Keratinocyte (primary cell): Measurements from ENCODE around the gene EMILIN3. TPM values are rescaled to one million over a fixed set of nuclear protein-coding genes. Genes with fewer than 3 reads are reported as not detected.

Experiments
- DNase-seq: peaks from one replicate; pipeline ENCODE4 v3.0.0-alpha.2; 2011; ENCODE audit warnings: low read depth, missing footprints, low spot score
- FAIRE-seq: peaks from 2 replicates; lab custom pipeline; 2011; peaks lifted over from hg19 to GRCh38; lab: Jason Lieb, UNC
- H2AFZ ChIP-seq: 2 replicates; pipeline ENCODE4 v1.6.0; 2012; ENCODE audit warnings: low read length, control low read depth, inconsistent platforms; ENCODE audit not compliant: control insufficient read depth
- H3K27ac ChIP-seq: 2 replicates; pipeline ENCODE4 v1.5.1; 2011; ENCODE audit warnings: low read length; ENCODE audit not compliant: control insufficient read depth, insufficient read depth
- H3K27me3 ChIP-seq: 3 replicates; pipeline ENCODE4 v1.6.0; 2011; ENCODE audit warnings: low read length; ENCODE audit not compliant: control insufficient read depth, insufficient read depth; ENCODE audit errors: extremely low read depth
- H3K36me3 ChIP-seq, 2 experiments: 2 replicates in 1 of 2; 3 replicates in 1 of 2; pipeline ENCODE4 v1.5.1; 2011; ENCODE audit warnings: low read length in 2 of 2, mild to moderate bottlenecking in 1 of 2; ENCODE audit not compliant: control insufficient read depth in 2 of 2, insufficient read depth in 2 of 2; ENCODE audit errors: extremely low read depth in 1 of 2
- H3K4me1 ChIP-seq: 3 replicates; pipeline ENCODE4 v1.5.1; 2011; ENCODE audit warnings: low read length; ENCODE audit not compliant: control insufficient read depth, insufficient read depth; ENCODE audit errors: extremely low read depth
- H3K4me2 ChIP-seq: 3 replicates; pipeline ENCODE4 v1.6.0; 2011; ENCODE audit warnings: low read depth, low read length; ENCODE audit not compliant: control insufficient read depth, insufficient read depth; ENCODE audit errors: extremely low read depth
- H3K4me3 ChIP-seq, 3 experiments: fragments of 200-600 bp in 1 of 3; sonication (generic) in 1 of 3; 2 replicates in 2 of 3; 3 replicates in 1 of 3; pipeline ENCODE4 v1.5.1; 2011 to 2016; ENCODE audit warnings: low read length in 3 of 3, mild to moderate bottlenecking in 3 of 3, control low read depth in 2 of 3, inconsistent platforms in 1 of 3, low read depth in 1 of 3, mixed read lengths in 1 of 3, mixed run types in 1 of 3, moderate library complexity in 1 of 3; ENCODE audit not compliant: control insufficient read depth in 2 of 3, insufficient read depth in 2 of 3; ENCODE audit errors: extremely low read depth in 1 of 3
- H3K79me2 ChIP-seq: 2 replicates; pipeline ENCODE4 v1.6.0; 2012; ENCODE audit warnings: low read length; ENCODE audit not compliant: control insufficient read depth, insufficient read depth
- H3K9ac ChIP-seq: 3 replicates; pipeline ENCODE4 v1.6.0; 2011; ENCODE audit warnings: low read length; ENCODE audit not compliant: control insufficient read depth, insufficient read depth; ENCODE audit errors: extremely low read depth
- H3K9me1 ChIP-seq: 3 replicates; pipeline ENCODE4 v1.6.0; 2011; ENCODE audit warnings: low read length; ENCODE audit not compliant: control insufficient read depth, insufficient read depth; ENCODE audit errors: extremely low read depth
- H3K9me3 ChIP-seq: 2 replicates; pipeline ENCODE4 v1.5.1; 2012; ENCODE audit warnings: low read depth, low read length; ENCODE audit not compliant: control insufficient read depth
- H4K20me1 ChIP-seq: 3 replicates; pipeline ENCODE4 v1.6.0; 2011; ENCODE audit warnings: low read length; ENCODE audit not compliant: control insufficient read depth, insufficient read depth; ENCODE audit errors: extremely low read depth
- CTCF ChIP-seq, 3 experiments: IDR thresholded peaks in 1 of 3; conservative IDR thresholded peaks in 1 of 3; optimal IDR thresholded peaks in 1 of 3; 2 replicates in 2 of 3; 3 replicates in 1 of 3; pipeline versions ENCODE3 to v1.5.1; 2011; ENCODE audit warnings: low read length in 3 of 3, mild to moderate bottlenecking in 3 of 3, moderate library complexity in 2 of 3, control low read depth in 1 of 3, inconsistent platforms in 1 of 3; ENCODE audit not compliant: insufficient read depth in 2 of 3; ENCODE audit errors: extremely low read depth in 1 of 3
- EZH2 ChIP-seq: IDR thresholded peaks from one replicate; pipeline ENCODE4 v1.6.1; 2012; ENCODE audit warnings: inconsistent platforms, mild to moderate bottlenecking, low read length, moderate library complexity
- dilution Hi-C: fragments of 300-500 bp; cut with MboI; formaldehyde crosslinking; loops from one replicate; pipeline ENCODE4 v1.7.0; 2020; ENCODE audit warnings: low sequenced_read_pairs; ENCODE audit not compliant: extremely low pct_ligation_motif_present
- polyA plus RNA-seq, 5 experiments: library from polyadenylated mRNA; depleted of rRNA in 3 of 5; stranded (reverse) in 3 of 5; stranded (forward) in 1 of 5; unstranded in 1 of 5; fragments of >200 nt; gene quantifications; 1 replicate in 1 of 5; 2 replicates in 3 of 5; 3 replicates in 1 of 5; pipeline versions ENCODE4 v1.2.1 to v1.2.3, GENCODE V29; 2011 to 2012; ENCODE audit warnings: missing spikeins in 2 of 5, low read depth in 1 of 5, low replicate concordance in 1 of 5

The EMILIN3 gene
- polyA plus RNA-seq, 1 donor (not counting 4 experiments of a cell fraction or from before 2014, with no cell fraction given), result not detected

GRCh38 chr20:41349266-41349665 lies 17.4 kb downstream of the EMILIN3 start:
- H3K27ac ChIP-seq, result no peak overlapping the region
- TF ChIP-seq CTCF (optimal IDR thresholded peaks at IDR 0.05 in 1 of 3, IDR thresholded peaks at IDR 0.05 in 1 of 3, conservative IDR thresholded peaks at IDR 0.05 in 1 of 3; ENCODE audit: extremely low read depth in 1 of 3, insufficient read depth in 2 of 3, low read length in 3 of 3) (no peak), EZH2 (no peak)
- no peaks in the 10 kb centered on the region for H3K9me3 ChIP-seq
- H4K20me1 ChIP-seq, result no peaks in the 10 kb centered on the region
- no peak overlapping the region for H2AFZ ChIP-seq
- H3K9ac ChIP-seq, result no peak overlapping the region
- H3K36me3 ChIP-seq, result peaks cover 12 to 42% of the 10 kb centered on the region in 2 experiments
- DNase-seq (no peak), FAIRE-seq (no peak)
- no peaks in the 10 kb centered on the region for H3K27me3 ChIP-seq
- H3K4me1 ChIP-seq, result peaks cover 2% of the 10 kb centered on the region
- H3K79me2 ChIP-seq, result peaks cover 3% of the 10 kb centered on the region
- dilution Hi-C loops, result no loop called here
- H3K4me3 ChIP-seq, result no peak overlapping the region
- no peak overlapping the region for H3K4me2 ChIP-seq
- no peaks in the 10 kb centered on the region for H3K9me1 ChIP-seq

GRCh38 chr20:41348430-41349172 lies 18.0 kb downstream of the EMILIN3 start:
- Histone ChIP-seq H3K4me3 (no peak overlapping the region), H3K27ac (no peak overlapping the region), H3K9me3 (no peaks in the 10 kb centered on the region), H2AFZ (no peak overlapping the region), H3K27me3 (no peaks in the 10 kb centered on the region), H3K4me1 (peaks cover 4% of the 10 kb centered on the region), H3K36me3 (peaks cover 15 to 38% of the 10 kb centered on the region in 2 experiments), H3K9me1 (no peaks in the 10 kb centered on the region), H3K4me2 (no peak overlapping the region), H3K79me2 (peaks cover 6% of the 10 kb centered on the region), H4K20me1 (no peaks in the 10 kb centered on the region), H3K9ac (no peak overlapping the region)
- TF ChIP-seq EZH2, result no peak
- no peak for TF ChIP-seq CTCF (optimal IDR thresholded peaks at IDR 0.05 in 1 of 3, IDR thresholded peaks at IDR 0.05 in 1 of 3, conservative IDR thresholded peaks at IDR 0.05 in 1 of 3; ENCODE audit: extremely low read depth in 1 of 3, insufficient read depth in 2 of 3, low read length in 3 of 3)
- DNase-seq (no peak), FAIRE-seq (no peak)
- dilution Hi-C loops, result no loop called here
